ENCODE results near the gene SCN11A. TPM values are rescaled to one million over a fixed set of nuclear protein-coding genes. Genes with fewer than 3 reads are reported as not detected.

SCN11A gene
- total RNA-seq, 1 donor from 2014 or later, result 0.69 TPM

DNA sequence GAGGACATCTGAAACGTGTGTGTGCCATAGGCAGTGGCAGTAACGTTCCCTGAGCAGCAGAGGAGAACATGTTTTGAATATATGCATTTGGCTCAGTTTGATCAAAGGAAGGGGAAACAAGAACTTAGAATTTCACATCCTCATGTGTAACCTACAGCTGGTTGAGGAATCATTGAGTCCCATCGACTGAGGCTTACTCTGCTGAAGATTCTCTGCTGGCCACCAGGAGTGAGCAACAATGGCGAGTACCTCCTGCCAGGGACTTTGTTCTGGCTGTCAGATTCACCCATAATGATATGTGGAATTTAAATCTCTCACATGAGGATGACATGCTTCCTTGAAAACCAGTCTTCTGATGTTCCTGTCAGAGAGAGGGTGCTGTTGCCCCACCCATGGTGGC is 34.4 kb upstream of the SCN11A start:
- TF ChIP-seq, protein P1, sequence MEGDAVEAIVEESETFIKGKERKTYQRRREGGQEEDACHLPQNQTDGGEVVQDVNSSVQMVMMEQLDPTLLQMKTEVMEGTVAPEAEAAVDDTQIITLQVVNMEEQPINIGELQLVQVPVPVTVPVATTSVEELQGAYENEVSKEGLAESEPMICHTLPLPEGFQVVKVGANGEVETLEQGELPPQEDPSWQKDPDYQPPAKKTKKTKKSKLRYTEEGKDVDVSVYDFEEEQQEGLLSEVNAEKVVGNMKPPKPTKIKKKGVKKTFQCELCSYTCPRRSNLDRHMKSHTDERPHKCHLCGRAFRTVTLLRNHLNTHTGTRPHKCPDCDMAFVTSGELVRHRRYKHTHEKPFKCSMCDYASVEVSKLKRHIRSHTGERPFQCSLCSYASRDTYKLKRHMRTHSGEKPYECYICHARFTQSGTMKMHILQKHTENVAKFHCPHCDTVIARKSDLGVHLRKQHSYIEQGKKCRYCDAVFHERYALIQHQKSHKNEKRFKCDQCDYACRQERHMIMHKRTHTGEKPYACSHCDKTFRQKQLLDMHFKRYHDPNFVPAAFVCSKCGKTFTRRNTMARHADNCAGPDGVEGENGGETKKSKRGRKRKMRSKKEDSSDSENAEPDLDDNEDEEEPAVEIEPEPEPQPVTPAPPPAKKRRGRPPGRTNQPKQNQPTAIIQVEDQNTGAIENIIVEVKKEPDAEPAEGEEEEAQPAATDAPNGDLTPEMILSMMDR (IDR thresholded peaks at IDR 0.05), result no peak
- no peak for TF ChIP-seq EZH2phosphoT487 (IDR thresholded peaks at IDR 0.05)
- no peak for TF ChIP-seq EZH2 (IDR thresholded peaks at IDR 0.05)
- Histone ChIP-seq H3K4me3 (no peak overlapping the region), H3K9me3 (ENCODE audit: low read depth) (no peaks in the 10 kb centered on the region), H3K27ac (no peak overlapping the region), H3K9ac (no peak overlapping the region), H3K36me3 (peaks cover 21% of the 10 kb centered on the region), H3F3A (ENCODE audit: low read depth) (no peaks in the 10 kb centered on the region), H2AFZ (replicated peaks) (no peak overlapping the region), H3K27me3 (no peaks in the 10 kb centered on the region), H3K79me2 (ENCODE audit: low read depth) (no peaks in the 10 kb centered on the region), H3K4me2 (no peak overlapping the region), H3K4me1 (no peaks in the 10 kb centered on the region), H4K20me1 (ENCODE audit: low read depth) (no peaks in the 10 kb centered on the region)
- no peaks in the 10 kb centered on the region for H3K9me3 Mint-ChIP-seq
- H3K36me3 Mint-ChIP-seq, result peaks cover 25% of the 10 kb centered on the region
- no peak for DNase-seq (ENCODE audit: low spot score)
- no peak overlapping the region for H3K4me3 Mint-ChIP-seq
- no peak overlapping the region for H3K27ac Mint-ChIP-seq
- no peaks in the 10 kb centered on the region for H3K27me3 Mint-ChIP-seq (ENCODE audit: insufficient read depth, low read depth)
- H3K4me1 Mint-ChIP-seq, result no peaks in the 10 kb centered on the region

DNA sequence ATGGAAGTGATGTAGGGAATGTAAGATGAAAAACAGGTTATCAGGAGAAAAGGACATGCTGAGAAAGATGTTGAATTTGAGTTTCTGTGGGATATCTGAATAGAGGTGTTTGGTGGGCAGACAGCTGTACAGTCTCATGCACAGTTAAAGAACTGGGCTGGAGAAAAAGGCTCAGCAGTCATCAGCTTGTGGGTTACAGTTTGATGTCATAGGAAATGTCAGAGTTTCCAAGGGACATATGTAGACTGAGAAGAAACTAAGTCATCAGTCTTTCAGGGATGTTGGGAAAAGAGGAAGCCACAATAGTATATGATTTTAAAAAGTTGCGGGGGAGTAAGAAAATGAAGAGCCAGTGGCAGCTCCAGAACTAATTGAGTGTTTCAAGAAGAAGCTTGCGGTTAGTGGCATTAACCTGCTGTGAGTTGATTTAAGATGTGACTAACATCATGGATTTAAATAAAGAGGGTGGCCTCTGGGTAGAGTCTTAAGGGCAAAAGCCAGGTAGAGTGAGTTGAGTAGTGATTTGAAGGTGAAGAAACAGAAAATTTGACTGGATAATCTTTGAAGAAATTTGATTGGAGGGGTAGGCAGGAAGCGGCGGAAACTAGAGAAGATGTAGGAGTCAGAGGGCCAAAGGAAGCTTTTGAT is 31.0 kb upstream of the SCN11A start:
- no peak for DNase-seq (ENCODE audit: low spot score)
- Histone ChIP-seq H3K79me2 (ENCODE audit: low read depth) (no peaks in the 10 kb centered on the region), H3K4me2 (no peak overlapping the region), H3K27me3 (no peaks in the 10 kb centered on the region), H3K27ac (no peak overlapping the region), H3K9ac (no peak overlapping the region), H2AFZ (replicated peaks) (no peak overlapping the region), H3K4me3 (no peak overlapping the region), H3K36me3 (peaks cover 5% of the 10 kb centered on the region), H3K4me1 (no peaks in the 10 kb centered on the region), H4K20me1 (ENCODE audit: low read depth) (no peaks in the 10 kb centered on the region), H3F3A (ENCODE audit: low read depth) (no peaks in the 10 kb centered on the region), H3K9me3 (ENCODE audit: low read depth) (no peaks in the 10 kb centered on the region)
- H3K27ac Mint-ChIP-seq, result no peak overlapping the region
- H3K4me3 Mint-ChIP-seq, result no peak overlapping the region
- peaks cover 25% of the 10 kb centered on the region for H3K36me3 Mint-ChIP-seq
- H3K27me3 Mint-ChIP-seq (ENCODE audit: insufficient read depth, low read depth), result no peaks in the 10 kb centered on the region
- no peak for TF ChIP-seq EZH2phosphoT487 (IDR thresholded peaks at IDR 0.05)
- TF ChIP-seq, protein P1 (IDR thresholded peaks at IDR 0.05), result no peak
- no peak for TF ChIP-seq EZH2 (IDR thresholded peaks at IDR 0.05)
- H3K4me1 Mint-ChIP-seq, result no peaks in the 10 kb centered on the region
- no peaks in the 10 kb centered on the region for H3K9me3 Mint-ChIP-seq

GRCh38 chr3:39080026-39080425 is 28.3 kb upstream of the SCN11A start:
- Mint-ChIP-seq H3K27me3 (ENCODE audit: insufficient read depth, low read depth) (no peaks in the 10 kb centered on the region), H3K4me1 (no peaks in the 10 kb centered on the region), H3K27ac (no peak overlapping the region), H3K4me3 (no peak overlapping the region), H3K9me3 (no peaks in the 10 kb centered on the region), H3K36me3 (peaks cover 29% of the 10 kb centered on the region)
- no peak overlapping the region for H3K9ac ChIP-seq
- no peak overlapping the region for H3K4me3 ChIP-seq
- no peak overlapping the region for H3K4me2 ChIP-seq
- H3K79me2 ChIP-seq (ENCODE audit: low read depth), result no peaks in the 10 kb centered on the region
- H3K4me1 ChIP-seq, result no peaks in the 10 kb centered on the region
- H3K27ac ChIP-seq, result no peak overlapping the region
- H3K36me3 ChIP-seq, result peaks cover 4% of the 10 kb centered on the region
- H3K9me3 ChIP-seq (ENCODE audit: low read depth), result no peaks in the 10 kb centered on the region
- H2AFZ ChIP-seq (replicated peaks), result no peak overlapping the region
- H3F3A ChIP-seq (ENCODE audit: low read depth), result no peaks in the 10 kb centered on the region
- no peak for DNase-seq (ENCODE audit: low spot score)
- no peaks in the 10 kb centered on the region for H4K20me1 ChIP-seq (ENCODE audit: low read depth)
- TF ChIP-seq, protein P1 (IDR thresholded peaks at IDR 0.05), result no peak
- TF ChIP-seq EZH2 (IDR thresholded peaks at IDR 0.05), result no peak
- no peak for TF ChIP-seq EZH2phosphoT487 (IDR thresholded peaks at IDR 0.05)
- no peaks in the 10 kb centered on the region for H3K27me3 ChIP-seq
